SK-N-SH (cell line): ENCODE data around the gene CSNK1D. TPM values are rescaled to one million over a fixed set of nuclear protein-coding genes. Genes with fewer than 3 reads are reported as not detected.

Experiments
- CTCF ChIA-PET: fragments of 300-600, 350-600 bp; formaldehyde crosslinking; extraction: SDS; loops from one replicate; lab custom pipeline; 2021; lab: Yijun Ruan, JAX
- POLR2A ChIA-PET: fragments of 350-600 bp; sonication (Branson Sonifier 250); formaldehyde crosslinking; extraction: SDS; loops from one replicate; lab custom pipeline; 2020; ENCODE audit warnings: antibody characterized with exemption, inconsistent platforms; lab: Yijun Ruan, JAX
- DNase-seq: peaks from one replicate; pipeline ENCODE4 v3.0.0; 2012
- H2AFZ ChIP-seq: fragments of 200-600 bp; sonication (generic); 2 replicates; pipeline ENCODE4 v1.8.1; 2016; ENCODE audit warnings: antibody characterized with exemption, mild to moderate bottlenecking, low read depth
- H3F3A ChIP-seq: fragments of 200-600 bp; sonication (generic); replicated peaks from 2 replicates; pipeline ENCODE3; 2016; ENCODE audit warnings: antibody characterized with exemption, mild to moderate bottlenecking; ENCODE audit not compliant: insufficient read depth
- H3K27ac ChIP-seq, 2 experiments: fragments of 200-500 bp in 1 of 2; fragments of 200-600 bp in 1 of 2; sonication (Bioruptor generic) in 1 of 2; sonication (generic), shearing (Covaris generic) in 1 of 2; 2 replicates each; pipeline versions ENCODE4 v1.5.1 to v1.6.1; 2014 to 2016; ENCODE audit warnings: low read depth in 2 of 2, inconsistent platforms in 1 of 2, low read length in 1 of 2, mild to moderate bottlenecking in 1 of 2, mixed read lengths in 1 of 2
- H3K27me3 ChIP-seq: fragments of 200-600 bp; sonication (generic), shearing (Covaris generic); 2 replicates; pipeline ENCODE4 v1.6.1; 2016; ENCODE audit warnings: mixed run types; ENCODE audit not compliant: insufficient read depth
- H3K36me3 ChIP-seq, 2 experiments: fragments of 200-500 bp in 1 of 2; fragments of 200-600 bp in 1 of 2; sonication (Bioruptor generic) in 1 of 2; sonication (generic) in 1 of 2; replicated peaks in 1 of 2; 2 replicates each; pipeline versions ENCODE3 to v1.5.1; 2014 to 2016; ENCODE audit warnings: low read length in 1 of 2, mild to moderate bottlenecking in 1 of 2; ENCODE audit not compliant: insufficient read depth in 2 of 2, control insufficient read depth in 1 of 2
- H3K4me1 ChIP-seq, 2 experiments: fragments of 200-500 bp in 1 of 2; fragments of 200-600 bp in 1 of 2; sonication (Bioruptor generic) in 1 of 2; sonication (generic), shearing (Covaris generic) in 1 of 2; 2 replicates each; pipeline versions ENCODE4 v1.5.1 to v1.6.1; 2014 to 2016; ENCODE audit warnings: low read depth in 1 of 2, low read length in 1 of 2, mixed run types in 1 of 2; ENCODE audit not compliant: insufficient read depth in 2 of 2, control insufficient read depth in 1 of 2
- H3K4me2 ChIP-seq: fragments of 200-600 bp; sonication (generic), shearing (Covaris generic); 2 replicates; pipeline ENCODE4 v1.6.1; 2017; ENCODE audit warnings: mixed run types
- H3K4me3 ChIP-seq, 2 experiments: fragments of 200-500 bp in 1 of 2; fragments of 200-600 bp in 1 of 2; sonication (Bioruptor generic) in 1 of 2; sonication (generic), shearing (Covaris generic) in 1 of 2; 2 replicates each; pipeline versions ENCODE4 v1.5.1 to v1.8.1; 2014 to 2016; ENCODE audit warnings: low read depth in 2 of 2, inconsistent platforms in 1 of 2, low read length in 1 of 2, mild to moderate bottlenecking in 1 of 2, mixed read lengths in 1 of 2, moderate library complexity in 1 of 2
- H3K79me2 ChIP-seq: fragments of 200-600 bp; sonication (generic); 2 replicates; pipeline ENCODE4 v1.8.1; 2017; ENCODE audit warnings: mild to moderate bottlenecking; ENCODE audit not compliant: insufficient read depth
- H3K9ac ChIP-seq: fragments of 200-600 bp; sonication (generic); 2 replicates; pipeline ENCODE4 v1.6.1; 2017; ENCODE audit warnings: mixed run types
- H3K9me2 ChIP-seq: fragments of 200-600 bp; sonication (generic); 2 replicates; pipeline ENCODE4 v1.6.1; 2017; ENCODE audit warnings: mixed run types
- H3K9me3 ChIP-seq: fragments of 200-600 bp; sonication (generic); 2 replicates; pipeline ENCODE4 v1.6.1; 2017; ENCODE audit warnings: mixed run types, mild to moderate bottlenecking, moderate library complexity
- H4K20me1 ChIP-seq: fragments of 200-600 bp; sonication (generic); 2 replicates; pipeline ENCODE4 v1.6.1; 2017; ENCODE audit warnings: mild to moderate bottlenecking, mixed run types; ENCODE audit not compliant: insufficient read depth
- ELF1 ChIP-seq: IDR thresholded peaks from 2 replicates; pipeline ENCODE4 v1.4.0; 2012
- EZH2phosphoT487 ChIP-seq: fragments of 200-600 bp; sonication (generic); IDR thresholded peaks from 2 replicates; pipeline ENCODE4 v1.6.1; 2017; ENCODE audit warnings: low read depth, mixed run types, mild to moderate bottlenecking, antibody characterized with exemption, moderate library complexity, borderline replicate concordance
- FOXM1 ChIP-seq: IDR thresholded peaks from 2 replicates; pipeline ENCODE4 v1.4.0; 2012; ENCODE audit warnings: low read depth, mild to moderate bottlenecking
- YY1 ChIP-seq: IDR thresholded peaks from 2 replicates; pipeline ENCODE4 v1.4.0; 2012; ENCODE audit warnings: low read depth, mild to moderate bottlenecking
- ZBTB33 ChIP-seq: IDR thresholded peaks from 2 replicates; pipeline ENCODE4 v1.4.0; 2012; ENCODE audit warnings: low read depth, borderline replicate concordance
- WGBS: methylation state at CpG from one replicate; pipeline ENCODE4 v1.1.6; 2017; ENCODE audit warnings: low lambda C conversion rate; 5-methylcytosine and 5-hydroxymethylcytosine counted together
- polyA plus RNA-seq, 3 experiments: library from polyadenylated mRNA; depleted of rRNA; stranded (reverse); fragments of >200 nt; gene quantifications; 2 replicates each; pipeline ENCODE4 v1.2.3, GENCODE V29; 2012

CSNK1D gene
- polyA plus RNA-seq, 1 of the 3 experiments (the other 2 are of a cell fraction), result 216 TPM

GRCh38 chr17:82250868-82251500 is 22.5 kb downstream of the CSNK1D start:
- POLR2A ChIA-PET, result interaction anchor here (1.5 to 2.3 kb wide), 2 partner anchors 10 to 15 kb away, joined by 3 to 8 read pairs; no protein-coding TSS in a partner anchor
- H3K9me2 ChIP-seq, result no peaks in the 10 kb centered on the region
- WGBS, result 94% methylated on average over 25 of the region's 25 CpGs

GRCh38 chr17:82249896-82250581 is 23.5 kb downstream of the CSNK1D start:
- peaks cover 78% of the 10 kb centered on the region for H3K79me2 ChIP-seq
- no peak for DNase-seq

More at GRCh38 chr17:82250868-82251500, 22.5 kb downstream of the CSNK1D start:
- Histone ChIP-seq H3K9ac (no peak overlapping the region), H4K20me1 (peaks cover 87% of the 10 kb centered on the region), H3K4me2 (no peak overlapping the region), H2AFZ (no peak overlapping the region), H3K4me1 (peaks cover 0 to 13% of the 10 kb centered on the region in 2 experiments; a peak in 3 of 4 replicates), H3K4me3 (no peak overlapping the region), H3K79me2 (peaks cover 81% of the 10 kb centered on the region), H3F3A (peaks cover 39% of the 10 kb centered on the region), H3K36me3 (peaks cover 63 to 85% of the 10 kb centered on the region in 2 experiments), H3K27me3 (no peaks in the 10 kb centered on the region), H3K9me3 (no peaks in the 10 kb centered on the region), H3K27ac (no peak overlapping the region)
- CTCF ChIA-PET, result interaction anchor here (0.6 to 1.3 kb wide), 5 partner anchors 12 to 71 kb away, joined by 3 to 6 read pairs (median 5); no protein-coding TSS in a partner anchor
- no peak for DNase-seq
- no peak for TF ChIP-seq FOXM1

More at GRCh38 chr17:82249896-82250581, 23.5 kb downstream of the CSNK1D start:
- 93% methylated on average over 32 of the region's 33 CpGs for WGBS
- no peak overlapping the region for H3K9ac ChIP-seq
- no peak overlapping the region for H3K27ac ChIP-seq
- no peak overlapping the region for H3K4me2 ChIP-seq
- peaks cover 62 to 85% of the 10 kb centered on the region in 2 experiments for H3K36me3 ChIP-seq
- H4K20me1 ChIP-seq, result peaks cover 87% of the 10 kb centered on the region
- TF ChIP-seq ZBTB33, result no peak
- no peak for TF ChIP-seq YY1
- TF ChIP-seq ELF1, result no peak
- TF ChIP-seq EZH2phosphoT487, result no peak
- H3K4me1 ChIP-seq, result peaks cover 0 to 13% of the 10 kb centered on the region in 2 experiments; a peak in 3 of 4 replicates
- CTCF ChIA-PET, result interaction anchor here (0.9 to 2.2 kb wide), 5 partner anchors 12 to 72 kb away, joined by 4 to 10 read pairs (median 6); no protein-coding TSS in a partner anchor
- H2AFZ ChIP-seq, result no peak overlapping the region
- POLR2A ChIA-PET, result interaction anchor here (1.5 to 2.3 kb wide), 2 partner anchors 9 to 14 kb away, joined by 3 to 8 read pairs; no protein-coding TSS in a partner anchor
- no peak overlapping the region for H3K4me3 ChIP-seq
- H3F3A ChIP-seq, result peaks cover 37% of the 10 kb centered on the region
- H3K9me2 ChIP-seq, result no peaks in the 10 kb centered on the region
- no peaks in the 10 kb centered on the region for H3K27me3 ChIP-seq
- H3K9me3 ChIP-seq, result no peaks in the 10 kb centered on the region
